ENCODE data around the gene ZGPAT.
"Not testable (repeated sequence)": the region's sequence is repeated elsewhere in the genome, so short reads cannot be mapped to it uniquely, and the experiment has no call there.

ZGPAT gene

GRCh38 chr20:63662813-63663189 lies 45.0 kb upstream of the ZGPAT start:
- no peak for TF ChIP-seq CTCF (IDR thresholded peaks at IDR 0.05; ENCODE audit: low read depth, low read length)
- H3K4me3 ChIP-seq (ENCODE audit: low read depth, low read length) = no peak overlapping the region

GRCh38 chr20:63663332-63664066 lies 44.3 kb upstream of the ZGPAT start:
- no peak overlapping the region for H3K4me3 ChIP-seq (ENCODE audit: low read depth, low read length)
- no peak for TF ChIP-seq CTCF (IDR thresholded peaks at IDR 0.05; ENCODE audit: low read depth, low read length)

- H3K4me3 ChIP-seq (ENCODE audit: low read depth, low read length) = no peak overlapping the region
- no peak for TF ChIP-seq CTCF (IDR thresholded peaks at IDR 0.05; ENCODE audit: low read depth, low read length)
Observed at GRCh38 chr20:63664143-63664851, 43.5 kb upstream of the ZGPAT start.

- H3K4me3 ChIP-seq (ENCODE audit: low read depth, low read length) = no peak overlapping the region
- TF ChIP-seq CTCF (IDR thresholded peaks at IDR 0.05; ENCODE audit: low read depth, low read length) = no peak
Observed at GRCh38 chr20:63664861-63665594, 42.8 kb upstream of the ZGPAT start.

- TF ChIP-seq CTCF (IDR thresholded peaks at IDR 0.05; ENCODE audit: low read depth, low read length) = no peak
- no peak overlapping the region for H3K4me3 ChIP-seq (ENCODE audit: low read depth, low read length)
Observed at GRCh38 chr20:63665708-63666107, 42.1 kb upstream of the ZGPAT start.

- TF ChIP-seq CTCF (IDR thresholded peaks at IDR 0.05; ENCODE audit: low read depth, low read length) = no peak
- H3K4me3 ChIP-seq (ENCODE audit: low read depth, low read length) = no peak overlapping the region
Observed at GRCh38 chr20:63667858-63668257, 40.0 kb upstream of the ZGPAT start.

- no peak overlapping the region for H3K4me3 ChIP-seq (ENCODE audit: low read depth, low read length)
- no peak for TF ChIP-seq CTCF (IDR thresholded peaks at IDR 0.05; ENCODE audit: low read depth, low read length)
Observed at GRCh38 chr20:63668351-63668750, 39.5 kb upstream of the ZGPAT start.

- not testable (repeated sequence) for H3K4me3 ChIP-seq (ENCODE audit: low read depth, low read length)
Observed at GRCh38 chr20:63671695-63672094, 36.1 kb upstream of the ZGPAT start.

All from WI38 (cell line).